Right ventricle myocardium superior (tissue), 1 donor: ENCODE results near the gene GDF9. TPM values are rescaled to one million over a fixed set of nuclear protein-coding genes. Genes with fewer than 3 reads are reported as not detected.
"Not testable (repeated sequence)": the region's sequence is repeated elsewhere in the genome, so short reads cannot be mapped to it uniquely, and the experiment has no call there.

ENCODE experiments used
- ATAC-seq: fragments of 200-7000 bp; cut with Tn5 transposase; one replicate; pipeline ENCODE4 v1.9.1; 2020; ENCODE audit warnings: mild to moderate bottlenecking; ENCODE audit not compliant: poor library complexity
- DNase-seq: peaks from one replicate; pipeline ENCODE4 v3.0.0-alpha.2; 2020
- intact Hi-C: fragments of 100-400 bp; cut with DNase I; formaldehyde crosslinking; loops from one replicate; pipeline ENCODE4 v1.11.2; 2022
- total RNA-seq: library from RNA; stranded (reverse); fragmentation: NEBNext Ultra II Directional; extraction: Animal tissue kit (Norgen Biotek cat#: 25700); gene quantifications from one replicate; pipeline ENCODE4 v1.2.1, GENCODE V29; 2021
- donor health status: DM: no; HTN: yes; CAD: no; lungs with severe emphysema.

Gene GDF9
- total RNA-seq, 1 donor from 2014 or later, result 0.16 TPM

DNA sequence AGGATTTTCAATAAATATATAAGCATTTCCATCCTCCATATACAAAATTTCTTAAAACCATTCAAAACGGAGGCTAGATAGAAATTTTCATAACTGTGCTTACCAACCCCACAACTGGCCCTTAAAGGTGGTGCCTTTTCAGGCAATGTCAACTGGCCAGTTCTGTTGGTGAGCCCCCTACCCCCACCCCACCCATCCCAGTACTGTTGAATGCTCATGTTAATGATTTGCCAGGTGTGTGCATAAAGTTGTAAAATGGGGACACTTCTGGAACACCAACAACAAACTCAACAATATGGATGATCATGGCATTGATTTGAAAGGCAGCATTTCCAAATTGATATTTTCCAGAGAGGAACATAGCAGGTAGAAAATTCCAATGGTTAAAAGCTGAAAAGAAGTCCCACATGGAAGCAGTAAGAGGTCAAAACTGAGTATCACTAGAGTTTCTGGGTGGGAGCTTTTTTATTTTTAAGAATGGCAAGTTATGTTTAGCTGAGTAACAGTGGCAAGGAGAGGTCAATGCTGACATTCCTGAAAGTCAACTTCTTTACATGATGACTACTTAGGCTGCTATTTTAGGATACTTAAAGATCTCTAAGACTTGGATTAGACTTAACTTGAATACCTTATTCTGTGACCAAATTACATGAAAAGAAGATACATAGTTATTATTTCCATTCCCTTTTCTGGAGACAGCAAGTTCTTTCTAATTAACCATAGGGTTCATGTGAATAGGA, 9.9 kb upstream of the GDF9 start:
- intact Hi-C loops, result no loop called here
- no peak for DNase-seq
- no peak for ATAC-seq

DNA sequence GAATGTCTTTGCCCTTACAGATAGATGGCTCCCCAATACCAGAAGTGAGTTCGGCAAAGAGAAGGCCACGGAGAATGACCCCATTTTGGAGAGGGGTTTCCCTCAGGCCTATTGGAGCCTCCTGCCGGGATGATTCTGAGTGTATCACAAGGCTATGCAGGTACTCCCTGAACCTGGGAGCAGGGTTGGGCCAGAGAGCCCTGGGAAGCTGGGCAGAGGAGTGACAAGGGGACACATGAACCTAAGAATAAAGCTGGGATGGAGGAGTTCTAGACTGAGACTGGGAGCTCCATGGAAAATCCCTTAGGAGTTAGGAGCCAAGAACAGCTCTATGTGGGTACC, 7.6 kb upstream of the GDF9 start:
- intact Hi-C loops, result no loop called here
- ATAC-seq, result no peak
- DNase-seq, result no peak

DNA sequence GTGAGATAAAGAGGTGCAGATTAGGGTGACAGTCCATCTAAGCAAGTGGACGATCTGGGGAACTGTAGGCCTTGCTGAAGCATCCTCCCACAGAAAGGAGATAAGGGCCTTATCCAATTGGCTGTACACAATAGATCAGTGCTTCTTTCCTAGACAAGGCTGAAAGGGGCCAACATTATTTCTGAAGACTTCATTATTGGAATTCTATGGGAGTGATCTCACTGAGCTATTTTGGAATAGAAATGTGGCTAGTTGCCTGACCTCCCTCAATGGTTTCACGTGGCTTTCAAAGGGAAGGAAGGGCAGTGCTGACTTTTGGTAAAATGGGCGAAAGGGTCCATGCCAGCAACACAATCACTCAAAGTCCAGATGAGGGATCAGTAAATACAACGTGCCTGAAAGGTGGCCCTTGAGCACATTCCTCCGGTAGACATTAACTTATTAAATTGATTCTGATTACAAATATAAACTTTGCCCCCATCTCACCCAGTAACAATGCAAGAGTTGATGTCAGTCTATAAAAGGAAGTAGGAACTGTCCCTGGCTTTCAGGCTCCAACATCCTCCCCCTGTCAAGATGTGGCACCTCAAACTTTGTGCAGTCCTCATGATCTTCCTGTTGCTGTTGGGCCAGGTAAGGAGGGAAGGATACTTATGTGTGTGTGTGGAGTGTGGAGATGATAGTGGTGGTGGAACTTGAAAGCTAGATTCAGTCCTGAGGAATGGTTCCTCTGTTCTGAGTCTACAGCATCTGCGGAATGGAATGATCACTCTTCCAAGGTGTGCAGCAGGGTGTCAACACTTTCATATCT, 7.1 kb upstream of the GDF9 start, which contains the start of gene LEAP2:
Gene LEAP2, plus strand, starts transcription at position 550 of the 811 bp plus-strand sequence. Its CDS starts 27 bp downstream, at position 577.
- intact Hi-C loops, result no loop called here
- ATAC-seq, result peak; percentile 42
- no peak for DNase-seq

DNA sequence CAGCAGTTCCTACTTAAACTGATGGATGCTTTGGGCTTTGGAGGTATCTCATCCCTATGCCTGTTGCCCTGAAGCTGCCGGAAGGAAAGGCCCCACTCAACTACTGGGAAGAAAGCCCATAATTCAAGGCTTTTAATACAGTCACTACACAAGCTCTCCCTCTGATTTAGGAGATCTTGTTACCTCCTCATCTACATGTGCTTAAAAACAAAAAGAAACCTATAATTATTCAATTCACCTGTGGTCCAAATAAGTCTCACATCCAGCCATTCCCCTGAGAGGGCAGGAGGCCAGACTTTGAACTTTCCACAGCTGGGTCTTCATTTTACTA, 6.5 kb upstream of the GDF9 start:
- DNase-seq (no peak), ATAC-seq (no peak)
- intact Hi-C loops, result no loop called here

DNA sequence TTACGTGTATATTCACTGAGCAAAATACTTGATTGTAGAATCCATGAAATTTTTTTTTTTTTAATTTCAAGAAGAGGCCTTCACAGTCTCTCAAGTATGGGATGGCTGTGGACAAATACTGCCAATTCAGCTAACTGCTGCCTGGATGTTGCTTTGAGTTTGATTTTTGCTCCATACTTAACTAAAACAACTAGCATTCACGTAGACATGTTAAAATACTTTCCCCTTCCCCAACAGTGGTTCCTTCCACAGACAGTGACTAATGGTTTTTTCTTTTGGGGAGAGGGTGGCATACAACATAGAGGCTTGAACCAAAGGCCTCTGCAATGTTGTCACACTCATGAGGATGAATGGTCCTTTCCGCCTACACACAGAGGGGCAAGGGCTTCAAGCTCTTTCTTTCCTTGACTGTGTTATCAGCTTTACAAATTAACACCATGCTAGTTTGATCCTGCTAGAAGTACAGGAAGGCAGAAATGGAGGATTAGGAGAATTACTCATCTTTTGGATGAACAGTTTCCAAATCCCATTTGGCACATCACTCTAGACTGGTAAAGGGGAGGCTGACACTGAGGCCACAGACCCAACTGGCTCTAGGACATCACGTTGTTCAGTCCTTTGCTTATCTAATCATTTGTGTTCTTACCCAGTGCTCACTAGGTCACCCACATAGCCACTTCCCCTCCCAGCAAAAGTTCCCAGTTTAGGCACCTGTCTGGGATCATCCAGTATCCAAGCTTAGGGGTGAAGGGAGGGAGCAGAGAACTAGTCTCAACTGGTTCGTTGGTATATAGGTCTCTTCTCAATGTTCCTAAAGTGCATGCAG, 5.4 kb upstream of the GDF9 start:
- intact Hi-C loops, result no loop called here
- ATAC-seq (peak; percentile 23), DNase-seq (no peak)

DNA sequence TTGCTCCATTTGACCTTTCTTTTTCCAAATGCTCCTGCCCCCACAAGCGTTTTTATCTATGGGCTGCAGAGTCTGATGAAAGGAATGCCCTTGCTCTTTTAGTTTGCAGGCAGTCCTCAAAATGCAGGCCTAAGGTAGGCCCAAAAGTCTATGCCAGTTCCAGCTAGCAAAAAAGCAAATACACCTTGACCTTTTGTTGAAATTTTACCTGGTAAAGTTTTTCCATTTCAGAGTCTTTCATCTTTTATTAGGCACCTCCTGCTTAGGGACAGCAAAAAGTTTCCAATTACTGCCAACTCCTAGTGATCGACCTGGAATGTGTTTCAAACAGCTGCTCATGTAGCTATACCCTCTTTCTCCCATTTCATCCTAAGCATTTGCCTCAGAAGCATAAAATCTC, 4.5 kb upstream of the GDF9 start:
- no peak for DNase-seq
- intact Hi-C loops, result no loop called here
- no peak for ATAC-seq

DNA sequence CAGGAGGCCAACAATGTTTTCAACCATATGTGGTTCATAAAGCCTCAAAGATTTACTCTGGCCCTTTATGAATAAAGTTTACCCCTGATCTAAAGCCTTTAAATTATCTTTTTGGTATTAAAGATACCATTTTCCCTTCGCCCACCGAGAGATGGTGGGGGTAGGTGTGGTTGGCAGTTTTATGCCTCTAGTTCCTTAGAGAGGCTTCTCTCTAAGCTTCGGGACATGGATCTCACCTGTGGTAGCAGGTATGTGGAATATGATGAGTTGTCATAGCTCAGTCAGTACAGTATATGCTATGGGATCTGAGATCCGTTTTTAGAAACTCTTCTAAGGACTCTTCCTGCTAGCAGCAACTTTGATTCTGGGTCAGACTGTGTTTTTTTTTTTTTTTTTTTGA, 2.5 kb upstream of the GDF9 start:
- DNase-seq, result no peak
- no peak for ATAC-seq
- intact Hi-C loops, result no loop called here

DNA sequence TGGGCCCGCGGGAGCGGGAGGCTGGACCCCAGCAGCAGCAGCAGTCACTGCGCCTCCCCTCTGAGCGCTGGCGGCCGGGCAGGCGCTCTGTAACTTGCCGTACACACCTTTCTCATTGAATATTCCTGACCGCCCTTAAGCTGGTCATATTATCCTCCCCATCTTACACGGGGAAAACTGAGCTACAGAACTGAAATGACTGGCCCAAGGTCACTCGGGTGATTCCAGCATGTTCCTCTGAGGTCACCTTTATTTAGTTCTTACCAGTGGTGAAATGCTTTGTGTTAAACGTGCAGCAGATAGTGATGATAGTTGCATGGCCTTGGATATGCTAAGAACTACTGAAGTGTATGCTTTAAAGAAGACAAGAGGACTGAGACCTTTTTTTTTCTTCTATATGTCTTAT, 780 bp upstream of the GDF9 start:
- DNase-seq (no peak), ATAC-seq (no peak)
- intact Hi-C loops, result no loop called here

DNA sequence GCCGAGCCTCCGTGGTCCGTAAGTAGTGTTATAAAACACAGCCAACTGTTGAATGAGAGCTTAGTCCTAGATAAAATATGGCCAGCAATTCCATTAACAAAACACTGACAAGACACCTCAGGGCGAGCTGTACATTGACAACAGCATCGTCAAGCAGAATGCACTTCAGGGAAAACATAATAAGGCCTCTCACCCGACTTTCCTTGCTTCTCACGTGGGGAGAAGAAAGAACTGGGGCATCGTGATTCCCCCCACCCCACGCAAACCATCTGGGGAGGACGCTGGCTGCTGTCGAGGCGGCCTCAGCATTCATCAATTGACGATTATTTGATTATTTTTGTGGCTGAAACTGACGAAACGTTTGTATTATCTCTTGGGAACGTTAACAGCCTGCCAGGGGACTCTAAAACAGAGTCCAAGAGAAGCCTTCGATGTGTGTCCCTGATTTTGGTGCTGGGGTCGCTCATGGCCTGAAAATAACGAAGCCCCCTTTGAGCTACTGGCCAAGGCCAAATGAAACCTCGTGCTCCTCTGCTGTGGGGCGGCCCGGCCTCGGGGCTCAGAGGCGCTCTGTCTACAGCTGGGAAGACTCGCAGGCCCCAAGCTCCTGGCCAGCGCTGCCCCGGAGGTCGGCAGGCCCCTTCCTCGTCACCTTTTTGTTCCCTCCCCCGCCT, 464 bp downstream of the GDF9 start:
- intact Hi-C loops, result no loop called here
- DNase-seq (no peak), ATAC-seq (peak; percentile 54)

DNA sequence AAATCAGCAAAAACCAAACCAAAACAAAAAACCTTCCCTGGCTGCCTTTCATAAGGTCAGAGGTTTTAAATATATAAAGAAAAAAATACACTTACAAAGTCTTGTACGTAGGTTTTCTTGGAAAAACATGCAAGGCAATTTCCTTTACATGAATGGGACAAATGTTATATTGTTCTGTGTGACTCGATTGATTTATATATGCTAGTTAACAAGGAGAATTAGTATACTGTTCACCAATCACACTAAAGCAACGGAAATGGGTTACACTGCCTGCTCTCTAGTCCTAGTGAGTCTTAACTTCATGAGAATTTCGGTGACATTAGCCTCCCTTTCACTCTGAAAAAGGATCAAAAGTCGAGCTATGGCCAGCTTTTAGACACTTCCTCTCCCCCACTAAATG, 5.5 kb downstream of the GDF9 start:
- intact Hi-C loops, result no loop called here
- no peak for DNase-seq

DNA sequence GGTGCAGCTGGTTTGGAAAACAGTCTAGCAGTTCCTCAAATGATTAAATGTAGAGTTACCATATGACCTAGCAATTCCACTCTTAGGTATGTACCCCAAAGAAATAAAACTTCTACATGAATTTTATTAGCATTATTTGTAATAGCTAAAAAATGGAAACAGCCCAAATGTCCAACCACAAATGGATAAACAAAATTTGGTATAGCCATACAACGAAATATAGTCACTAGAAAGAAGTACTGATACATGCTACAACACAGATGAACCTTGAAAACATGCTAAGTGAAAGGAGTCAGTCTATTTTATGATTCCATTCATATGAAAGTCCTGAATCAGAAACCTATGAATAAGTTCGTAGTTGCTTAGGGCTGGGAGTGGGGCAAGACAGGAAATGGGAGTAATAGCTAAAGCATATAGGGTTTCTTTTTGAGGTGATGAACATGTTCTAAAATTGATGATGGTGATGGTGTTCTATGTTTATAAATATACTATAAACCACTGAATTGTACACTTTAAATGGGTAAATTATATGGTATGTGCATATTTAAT, 6.3 kb downstream of the GDF9 start:
- intact Hi-C loops, result no loop called here
- no peak for ATAC-seq
- no peak for DNase-seq

More for the DNA sequence above, 5.5 kb downstream of the GDF9 start:
- ATAC-seq, result no peak

DNA sequence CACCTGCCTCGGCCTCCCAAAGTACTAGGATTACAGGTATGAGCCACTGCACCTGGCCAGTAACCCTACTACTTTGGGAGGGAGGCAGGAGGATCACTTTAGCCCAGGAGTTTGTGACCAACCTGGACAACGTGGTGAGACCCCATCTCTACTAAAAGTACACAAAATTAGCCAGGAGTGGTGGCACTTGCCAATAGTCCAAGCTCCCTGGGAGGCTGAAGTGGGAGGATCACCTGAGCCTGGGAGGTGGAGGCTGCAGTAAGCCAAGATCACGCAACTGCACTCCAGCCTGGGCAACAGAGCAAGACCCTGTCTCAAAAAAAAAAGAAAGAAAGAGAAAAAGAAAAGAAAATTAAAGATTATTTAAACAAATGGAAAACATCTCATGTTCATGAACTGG, 10.3 kb downstream of the GDF9 start:
- intact Hi-C loops, result no loop called here
- no peak for DNase-seq
- ATAC-seq, result no peak

DNA sequence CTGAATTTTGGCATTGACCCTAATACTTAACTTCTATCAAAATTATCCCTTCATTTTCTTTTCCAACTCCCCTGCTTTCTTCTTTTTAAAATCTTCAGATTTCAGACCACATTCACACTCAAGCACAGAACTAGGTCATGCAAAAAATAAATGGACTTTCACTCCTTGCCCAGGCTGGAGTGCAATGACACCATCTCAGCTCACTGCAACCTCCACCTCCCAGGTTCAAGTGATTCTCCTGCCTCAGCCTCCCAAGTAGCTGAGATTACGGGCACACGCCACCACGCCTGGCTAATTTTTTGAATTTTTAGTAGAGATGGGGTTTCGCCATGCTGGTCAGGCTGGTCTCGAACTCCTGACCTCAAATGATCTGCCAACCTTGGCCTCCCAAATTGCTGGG, 11.3 kb downstream of the GDF9 start:
- ATAC-seq, intact Hi-C loops, DNase-seq: not testable (repeated sequence)

DNA sequence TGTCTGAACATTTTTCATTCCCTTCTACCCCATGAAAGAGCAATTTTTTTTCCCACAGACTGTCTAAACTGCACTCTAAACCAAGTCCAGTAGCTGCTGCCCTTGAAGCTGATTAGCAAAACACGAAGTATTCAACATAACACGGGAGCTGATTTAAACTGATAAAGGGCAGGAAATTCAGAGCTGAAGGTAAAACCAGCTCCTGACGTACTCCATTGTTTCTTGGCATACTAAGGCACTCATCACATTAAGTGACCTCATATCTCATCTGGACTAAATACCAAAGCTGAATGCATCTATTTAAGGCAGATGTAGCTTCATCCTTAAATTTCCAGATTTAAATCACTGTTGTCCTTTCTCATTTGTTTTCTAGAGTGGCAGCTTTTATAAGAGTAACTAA, 12.0 kb downstream of the GDF9 start:
- no peak for DNase-seq
- intact Hi-C loops, result no loop called here
- ATAC-seq, result no peak

DNA sequence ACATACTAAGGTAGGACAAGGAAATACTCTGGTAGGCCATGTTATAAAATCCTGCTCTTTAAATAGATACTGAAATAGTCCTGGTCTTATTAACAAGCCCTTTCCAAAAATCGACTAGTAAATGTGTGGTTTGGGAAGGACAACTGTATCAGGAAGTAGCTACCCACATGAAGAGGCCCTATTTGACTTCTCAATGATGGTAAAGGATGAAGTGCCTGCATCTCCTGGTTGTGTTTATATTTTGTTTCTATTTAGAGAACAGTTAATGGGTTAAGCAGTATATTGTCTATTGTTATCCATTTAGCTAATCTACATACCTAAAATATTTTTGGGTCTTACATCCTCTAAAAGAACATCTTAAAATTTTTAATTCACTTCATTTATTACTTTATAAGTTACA, 12.5 kb downstream of the GDF9 start:
- ATAC-seq, result no peak
- DNase-seq, result no peak
- intact Hi-C loops, result no loop called here

DNA sequence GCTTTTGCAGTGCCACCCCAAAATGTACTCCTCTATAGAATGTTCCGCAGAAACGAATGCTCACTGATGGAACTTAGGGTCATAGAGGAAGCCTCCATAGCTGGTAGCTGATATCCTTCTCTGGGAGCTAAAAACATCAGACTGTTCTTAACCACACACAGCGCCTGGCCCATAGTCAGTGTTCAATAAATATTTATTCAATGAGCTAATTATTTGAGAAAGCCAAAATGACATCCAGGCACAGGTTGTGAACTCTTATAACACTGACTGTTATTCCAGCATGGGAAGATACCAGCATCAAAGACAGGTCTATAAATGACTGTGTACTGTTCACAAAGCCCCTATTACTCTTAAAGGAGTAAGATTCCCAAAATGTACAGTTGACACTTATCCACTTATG, 12.9 kb downstream of the GDF9 start:
- DNase-seq, result no peak
- no peak for ATAC-seq
- intact Hi-C loops, result no loop called here

DNA sequence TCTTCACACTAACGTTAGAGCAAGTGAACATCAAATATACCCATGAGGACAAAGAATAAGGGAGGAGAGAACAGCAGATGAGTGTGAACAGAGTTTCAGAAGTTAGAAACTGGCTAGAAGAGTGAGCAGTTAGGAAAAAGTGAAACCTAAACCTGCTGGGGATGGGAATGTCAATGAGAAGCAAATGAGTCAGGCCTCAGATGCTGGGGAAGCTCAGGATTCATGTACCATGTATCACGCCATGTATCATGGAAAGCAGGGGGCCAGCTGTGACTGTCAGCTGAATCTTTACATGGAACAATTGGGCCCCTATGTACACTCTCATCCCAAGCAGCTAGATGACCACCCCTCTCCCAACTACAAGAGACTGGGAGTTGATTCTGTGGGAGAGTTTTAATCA, 16.2 kb downstream of the GDF9 start:
- intact Hi-C loops, result no loop called here
- ATAC-seq (no peak), DNase-seq (no peak)

DNA sequence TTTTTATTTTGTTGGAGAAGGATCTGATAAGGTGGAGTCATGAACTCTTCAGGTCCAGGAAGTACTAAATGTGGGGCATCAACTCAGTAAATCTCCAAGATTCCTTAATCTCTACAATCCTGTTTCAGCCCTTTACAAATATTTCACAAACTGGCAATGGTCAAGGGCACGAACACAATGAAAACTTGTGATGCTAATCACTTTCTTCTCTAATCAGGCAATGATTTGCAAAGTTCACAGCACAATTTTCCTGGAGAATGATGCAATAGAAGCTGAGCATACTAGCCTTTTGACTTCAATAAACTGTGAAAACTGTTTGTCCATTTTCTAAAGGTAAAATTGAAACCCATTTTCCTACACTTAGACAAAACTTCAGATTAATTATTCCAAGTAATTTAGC, 16.9 kb downstream of the GDF9 start:
- DNase-seq, result no peak
- intact Hi-C loops, result no loop called here
- ATAC-seq, result no peak

DNA sequence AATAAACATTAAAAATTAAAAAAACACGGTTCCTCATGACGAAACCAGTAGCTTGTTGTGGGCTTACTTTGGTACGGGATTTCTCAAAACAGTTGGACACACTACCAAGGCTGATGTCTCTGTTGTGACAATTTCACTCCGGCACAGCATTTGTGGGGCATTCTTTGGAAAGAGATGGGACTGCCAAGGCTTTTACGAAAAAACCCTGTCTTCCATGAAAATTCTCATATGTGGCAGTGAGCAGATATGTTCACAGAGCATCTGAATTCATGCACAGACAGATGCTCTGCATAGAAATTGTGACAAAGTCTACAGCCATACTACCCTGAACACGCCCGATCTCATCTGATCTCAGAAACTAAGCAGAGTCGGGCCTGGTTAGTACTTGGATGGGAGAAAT, 18.0 kb downstream of the GDF9 start:
- DNase-seq (no peak), ATAC-seq (no peak)
- intact Hi-C loops, result no loop called here
